OCI-LY7 (cell line): ENCODE measurements around the gene DNM2. TPM values are rescaled to one million over a fixed set of nuclear protein-coding genes. Genes with fewer than 3 reads are reported as not detected.
A peak's percentile ranks its signal among the peaks of the same experiment; 100 is the strongest.

Source experiments
- BruUV-seq: library from RNA; stranded (reverse); fragments of 400-500 nt; replicated peaks from 2 replicates; lab custom pipeline; 2021; lab: Mats Ljungman, UMichigan
- CTCF ChIA-PET: fragments of 300-600 bp; sonication (Branson Sonifier 250); formaldehyde crosslinking; loops from one replicate; lab custom pipeline; 2022; ENCODE audit warnings: antibody characterized with exemption; ENCODE audit not compliant: unreplicated experiment; lab: Charles Lee
- POLR2A ChIA-PET: fragments of 300-600 bp; sonication (Branson Sonifier 250); formaldehyde crosslinking; loops from one replicate; lab custom pipeline; 2022; ENCODE audit warnings: antibody characterized with exemption; lab: Charles Lee
- DNase-seq: peaks from one replicate; pipeline ENCODE4 v3.0.0-alpha.2; 2015; ENCODE audit warnings: low spot score
- H2AFZ ChIP-seq: fragments of 200-600 bp; sonication (generic), shearing (Covaris generic); 2 replicates; pipeline ENCODE4 v1.6.1; 2014; ENCODE audit warnings: mild to moderate bottlenecking, antibody characterized with exemption, low read length, moderate library complexity
- H3K27ac ChIP-seq: fragments of 200-600 bp; sonication (generic); 2 replicates; pipeline ENCODE4 v1.5.1; 2014; ENCODE audit warnings: mixed run types, low read depth, mild to moderate bottlenecking, moderate library complexity, low read length, inconsistent platforms; ENCODE audit not compliant: poor library complexity, severe bottlenecking
- H3K36me3 ChIP-seq: fragments of 200-600 bp; sonication (generic); 2 replicates; pipeline ENCODE4 v1.6.1; 2014; ENCODE audit warnings: mild to moderate bottlenecking, antibody characterized with exemption, low read length, moderate library complexity, mixed read lengths; ENCODE audit not compliant: insufficient read depth
- H3K4me1 ChIP-seq: fragments of 200-600 bp; sonication (generic); 2 replicates; pipeline ENCODE4 v1.5.1; 2014; ENCODE audit warnings: mild to moderate bottlenecking, low read length; ENCODE audit not compliant: insufficient read depth, poor library complexity, severe bottlenecking
- H3K4me2 ChIP-seq: fragments of 200-600 bp; sonication (generic); 2 replicates; pipeline ENCODE4 v1.6.1; 2014; ENCODE audit warnings: mild to moderate bottlenecking, low read length
- H3K4me3 ChIP-seq: fragments of 200-600 bp; sonication (generic); 2 replicates; pipeline ENCODE4 v1.5.1; 2014; ENCODE audit warnings: mild to moderate bottlenecking, low read depth, low read length; ENCODE audit not compliant: poor library complexity, severe bottlenecking
- H3K79me2 ChIP-seq: fragments of 200-600 bp; sonication (generic); 2 replicates; pipeline ENCODE4 v1.6.1; 2016; ENCODE audit warnings: low read depth, mild to moderate bottlenecking, low read length, moderate library complexity, mixed read lengths; ENCODE audit not compliant: insufficient read depth
- H3K9me2 ChIP-seq: fragments of 200-600 bp; sonication (generic); 2 replicates; pipeline ENCODE4 v1.6.1; 2016; ENCODE audit warnings: mild to moderate bottlenecking, low read length, mixed read lengths; ENCODE audit not compliant: insufficient read depth
- H3K9me3 ChIP-seq: fragments of 200-600 bp; sonication (generic); 2 replicates; pipeline ENCODE4 v1.6.1; 2014; ENCODE audit warnings: mild to moderate bottlenecking, mixed run types, low read length, mixed read lengths
- H4K20me1 ChIP-seq: fragments of 200-600 bp; sonication (generic); 2 replicates; pipeline ENCODE4 v1.6.1; 2014; ENCODE audit warnings: mild to moderate bottlenecking, antibody characterized with exemption, low read length, moderate library complexity, mixed read lengths; ENCODE audit not compliant: insufficient read depth
- CTCF ChIP-seq: fragments of 200-600 bp; sonication (generic); conservative IDR thresholded peaks from 2 replicates; pipeline ENCODE4 v1.5.1; 2014; ENCODE audit warnings: mild to moderate bottlenecking, antibody characterized with exemption, low read length, moderate library complexity, mixed read lengths
- EZH2phosphoT487 ChIP-seq: fragments of 200-600 bp; sonication (generic); IDR thresholded peaks from 2 replicates; pipeline ENCODE4 v1.6.1; 2018; ENCODE audit warnings: low read depth, borderline replicate concordance, mild to moderate bottlenecking, mixed run types, antibody characterized with exemption, low read length, moderate library complexity, mixed read lengths
- intact Hi-C: fragments of 100-400 bp; cut with micrococcal nuclease; formaldehyde crosslinking; loops from one replicate; pipeline ENCODE4 v1.10.0; 2022; ENCODE audit not compliant: unreplicated experiment
- total RNA-seq, 2 experiments: library from RNA; depleted of rRNA in 1 of 2; stranded (reverse); fragments of >200 nt in 1 of 2; shearing (Covaris generic) in 1 of 2; gene quantifications; 2 replicates each; pipeline ENCODE4 v1.2.3, GENCODE V29; 2014 to 2022

The DNM2 gene
- total RNA-seq, 2 experiments from 2014 or later, result 139 to 165 TPM

- H3K79me2 ChIP-seq, result no peaks in the 10 kb centered on the region
- H2AFZ ChIP-seq, result no peak overlapping the region
- ChIA-PET CTCF (no interaction called here), POLR2A (interaction anchor here (0.6 to 0.8 kb wide), 2 partner anchors 10 to 576 kb away, joined by 3 to 4 read pairs; partner anchors contain the start of gene ICAM1)
- DNase-seq, result no peak
- H3K4me1 ChIP-seq, result peaks cover 4% of the 10 kb centered on the region
- H3K27ac ChIP-seq, result no peak overlapping the region
- H3K36me3 ChIP-seq, result no peaks in the 10 kb centered on the region
- H3K4me3 ChIP-seq, result no peak overlapping the region
- H3K9me3 ChIP-seq, result no peaks in the 10 kb centered on the region
- BruUV-seq, result no TSS peak
- no peaks in the 10 kb centered on the region for H4K20me1 ChIP-seq
- no peak overlapping the region for H3K4me2 ChIP-seq
- intact Hi-C loops, result no loop called here
- no peaks in the 10 kb centered on the region for H3K9me2 ChIP-seq
- TF ChIP-seq CTCF (no peak), EZH2phosphoT487 (no peak)
These were observed 128.8 kb downstream of the DNM2 start for GRCh38 chr19:10846500-10847202.

- DNase-seq, result no peak
- Histone ChIP-seq H3K4me2 (peak within 1 kb of the TSS; percentile 17; the same call in 1 of the 2 replicates), H3K27ac (no peak within 1 kb of the TSS), H3K79me2 (no peaks in the 10 kb centered on the region), H4K20me1 (no peaks in the 10 kb centered on the region), H3K4me3 (no peak within 1 kb of the TSS), H3K4me1 (peaks cover 4% of the 10 kb centered on the region), H3K9me3 (no peaks in the 10 kb centered on the region), H2AFZ (no peak within 1 kb of the TSS), H3K9me2 (no peaks in the 10 kb centered on the region), H3K36me3 (no peaks in the 10 kb centered on the region)
- ChIA-PET CTCF (no interaction called here), POLR2A (interaction anchor here (0.6 kb wide), 1 partner anchor 102 kb away, joined by 6 read pairs; no protein-coding TSS in a partner anchor)
- no TSS peak for BruUV-seq
- intact Hi-C loops, result no loop called here
- no peak for TF ChIP-seq EZH2phosphoT487
- TF ChIP-seq CTCF, result no peak
These were observed 130.5 kb downstream of the DNM2 start, which contains the start of gene C19orf38 for GRCh38 chr19:10848230-10848856. Gene C19orf38, plus strand, starts transcription at chr19:10848415. Its CDS starts 94 bp downstream, at chr19:10848509.
